Liver (tissue), 3 donors: Measurements from ENCODE around the gene CCNH.

Source experiments
- GABPA ChIP-seq, 2 donors: IDR thresholded peaks in 1 of 2; conservative IDR thresholded peaks in 1 of 2; 2 replicates each; pipeline ENCODE4 v1.6.1; 2016; ENCODE audit warnings: antibody characterized with exemption in 2 of 2, mild to moderate bottlenecking in 1 of 2, moderate library complexity in 1 of 2
- JUND ChIP-seq, 2 donors: IDR thresholded peaks; 2 replicates each; pipeline ENCODE4 v1.6.1; 2016; ENCODE audit warnings: antibody characterized with exemption in 2 of 2
- NR2F2 ChIP-seq: IDR thresholded peaks from 2 replicates; pipeline ENCODE4 v1.6.1; 2016; ENCODE audit warnings: antibody characterized with exemption
- RAD21 ChIP-seq, 2 donors: IDR thresholded peaks; 2 replicates each; pipeline ENCODE4 v1.6.1; 2016; ENCODE audit warnings: antibody characterized with exemption in 2 of 2, mild to moderate bottlenecking in 2 of 2
- SP1 ChIP-seq: IDR thresholded peaks from 2 replicates; pipeline ENCODE4 v1.6.1; 2018; ENCODE audit warnings: antibody characterized with exemption, mild to moderate bottlenecking
- YY1 ChIP-seq: IDR thresholded peaks from 2 replicates; pipeline ENCODE4 v1.6.1; 2016; ENCODE audit warnings: antibody characterized with exemption, mild to moderate bottlenecking
- TF ChIP-seq, protein P1 (sequence below): fragments of 150-350 bp; IDR thresholded peaks from 2 replicates; pipeline ENCODE4 v1.5.1; 2017; ENCODE audit warnings: improper control_type of control experiment, low read depth, low read length; ENCODE audit not compliant: missing input control
- TF ChIP-seq, protein P2 (sequence below): IDR thresholded peaks from 2 replicates; pipeline ENCODE4 v1.6.1; 2016; ENCODE audit warnings: antibody characterized with exemption, mild to moderate bottlenecking
- TF ChIP-seq, protein P3 (sequence below): IDR thresholded peaks from 2 replicates; pipeline ENCODE4 v1.6.1; 2016; ENCODE audit warnings: antibody characterized with exemption
- TF ChIP-seq, protein P4 (sequence below): IDR thresholded peaks from 2 replicates; pipeline ENCODE4 v1.6.1; 2016; ENCODE audit warnings: antibody characterized with exemption
- TF ChIP-seq, protein P5 (sequence below): IDR thresholded peaks from 2 replicates; pipeline ENCODE4 v1.6.1; 2016; ENCODE audit warnings: antibody characterized with exemption
- donor health status: healthy.
- donor health status: healthy.

DNA sequence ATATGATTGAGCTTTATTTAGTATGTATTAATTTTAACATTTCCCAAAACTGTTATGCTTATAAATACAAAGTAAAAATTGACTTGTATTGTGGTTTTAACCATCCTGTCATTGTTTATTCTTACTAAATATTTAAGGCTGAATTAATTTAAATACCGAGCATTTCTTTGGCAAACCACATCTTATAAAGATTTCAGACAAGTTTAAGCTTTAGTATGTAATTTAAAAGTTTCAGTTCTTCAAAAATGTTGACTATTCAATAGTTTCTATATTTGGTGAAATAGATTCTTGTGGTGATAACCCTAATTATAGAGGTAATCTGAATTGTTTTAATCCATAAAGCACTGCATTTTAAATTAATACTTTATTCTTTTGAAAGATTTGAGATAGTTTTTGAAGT lies 65.5 kb downstream of the CCNH start:
- TF ChIP-seq, protein P1, sequence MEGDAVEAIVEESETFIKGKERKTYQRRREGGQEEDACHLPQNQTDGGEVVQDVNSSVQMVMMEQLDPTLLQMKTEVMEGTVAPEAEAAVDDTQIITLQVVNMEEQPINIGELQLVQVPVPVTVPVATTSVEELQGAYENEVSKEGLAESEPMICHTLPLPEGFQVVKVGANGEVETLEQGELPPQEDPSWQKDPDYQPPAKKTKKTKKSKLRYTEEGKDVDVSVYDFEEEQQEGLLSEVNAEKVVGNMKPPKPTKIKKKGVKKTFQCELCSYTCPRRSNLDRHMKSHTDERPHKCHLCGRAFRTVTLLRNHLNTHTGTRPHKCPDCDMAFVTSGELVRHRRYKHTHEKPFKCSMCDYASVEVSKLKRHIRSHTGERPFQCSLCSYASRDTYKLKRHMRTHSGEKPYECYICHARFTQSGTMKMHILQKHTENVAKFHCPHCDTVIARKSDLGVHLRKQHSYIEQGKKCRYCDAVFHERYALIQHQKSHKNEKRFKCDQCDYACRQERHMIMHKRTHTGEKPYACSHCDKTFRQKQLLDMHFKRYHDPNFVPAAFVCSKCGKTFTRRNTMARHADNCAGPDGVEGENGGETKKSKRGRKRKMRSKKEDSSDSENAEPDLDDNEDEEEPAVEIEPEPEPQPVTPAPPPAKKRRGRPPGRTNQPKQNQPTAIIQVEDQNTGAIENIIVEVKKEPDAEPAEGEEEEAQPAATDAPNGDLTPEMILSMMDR = no peak
- TF ChIP-seq, protein P2, sequence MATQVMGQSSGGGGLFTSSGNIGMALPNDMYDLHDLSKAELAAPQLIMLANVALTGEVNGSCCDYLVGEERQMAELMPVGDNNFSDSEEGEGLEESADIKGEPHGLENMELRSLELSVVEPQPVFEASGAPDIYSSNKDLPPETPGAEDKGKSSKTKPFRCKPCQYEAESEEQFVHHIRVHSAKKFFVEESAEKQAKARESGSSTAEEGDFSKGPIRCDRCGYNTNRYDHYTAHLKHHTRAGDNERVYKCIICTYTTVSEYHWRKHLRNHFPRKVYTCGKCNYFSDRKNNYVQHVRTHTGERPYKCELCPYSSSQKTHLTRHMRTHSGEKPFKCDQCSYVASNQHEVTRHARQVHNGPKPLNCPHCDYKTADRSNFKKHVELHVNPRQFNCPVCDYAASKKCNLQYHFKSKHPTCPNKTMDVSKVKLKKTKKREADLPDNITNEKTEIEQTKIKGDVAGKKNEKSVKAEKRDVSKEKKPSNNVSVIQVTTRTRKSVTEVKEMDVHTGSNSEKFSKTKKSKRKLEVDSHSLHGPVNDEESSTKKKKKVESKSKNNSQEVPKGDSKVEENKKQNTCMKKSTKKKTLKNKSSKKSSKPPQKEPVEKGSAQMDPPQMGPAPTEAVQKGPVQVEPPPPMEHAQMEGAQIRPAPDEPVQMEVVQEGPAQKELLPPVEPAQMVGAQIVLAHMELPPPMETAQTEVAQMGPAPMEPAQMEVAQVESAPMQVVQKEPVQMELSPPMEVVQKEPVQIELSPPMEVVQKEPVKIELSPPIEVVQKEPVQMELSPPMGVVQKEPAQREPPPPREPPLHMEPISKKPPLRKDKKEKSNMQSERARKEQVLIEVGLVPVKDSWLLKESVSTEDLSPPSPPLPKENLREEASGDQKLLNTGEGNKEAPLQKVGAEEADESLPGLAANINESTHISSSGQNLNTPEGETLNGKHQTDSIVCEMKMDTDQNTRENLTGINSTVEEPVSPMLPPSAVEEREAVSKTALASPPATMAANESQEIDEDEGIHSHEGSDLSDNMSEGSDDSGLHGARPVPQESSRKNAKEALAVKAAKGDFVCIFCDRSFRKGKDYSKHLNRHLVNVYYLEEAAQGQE = no peak
- TF ChIP-seq RAD21 (IDR thresholded peaks at IDR 0.05) = no peak
- TF ChIP-seq, protein P3, sequence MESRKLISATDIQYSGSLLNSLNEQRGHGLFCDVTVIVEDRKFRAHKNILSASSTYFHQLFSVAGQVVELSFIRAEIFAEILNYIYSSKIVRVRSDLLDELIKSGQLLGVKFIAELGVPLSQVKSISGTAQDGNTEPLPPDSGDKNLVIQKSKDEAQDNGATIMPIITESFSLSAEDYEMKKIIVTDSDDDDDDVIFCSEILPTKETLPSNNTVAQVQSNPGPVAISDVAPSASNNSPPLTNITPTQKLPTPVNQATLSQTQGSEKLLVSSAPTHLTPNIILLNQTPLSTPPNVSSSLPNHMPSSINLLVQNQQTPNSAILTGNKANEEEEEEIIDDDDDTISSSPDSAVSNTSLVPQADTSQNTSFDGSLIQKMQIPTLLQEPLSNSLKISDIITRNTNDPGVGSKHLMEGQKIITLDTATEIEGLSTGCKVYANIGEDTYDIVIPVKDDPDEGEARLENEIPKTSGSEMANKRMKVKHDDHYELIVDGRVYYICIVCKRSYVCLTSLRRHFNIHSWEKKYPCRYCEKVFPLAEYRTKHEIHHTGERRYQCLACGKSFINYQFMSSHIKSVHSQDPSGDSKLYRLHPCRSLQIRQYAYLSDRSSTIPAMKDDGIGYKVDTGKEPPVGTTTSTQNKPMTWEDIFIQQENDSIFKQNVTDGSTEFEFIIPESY = no peak
- TF ChIP-seq GABPA (IDR thresholded peaks at IDR 0.05 in 1 of 2, conservative IDR thresholded peaks at IDR 0.05 in 1 of 2) = no peak
- TF ChIP-seq, protein P4, sequence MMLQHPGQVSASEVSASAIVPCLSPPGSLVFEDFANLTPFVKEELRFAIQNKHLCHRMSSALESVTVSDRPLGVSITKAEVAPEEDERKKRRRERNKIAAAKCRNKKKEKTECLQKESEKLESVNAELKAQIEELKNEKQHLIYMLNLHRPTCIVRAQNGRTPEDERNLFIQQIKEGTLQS = no peak
- no peak for TF ChIP-seq JUND (IDR thresholded peaks at IDR 0.05)
- TF ChIP-seq YY1 = no peak
- TF ChIP-seq SP1 = no peak
- TF ChIP-seq, protein P5, sequence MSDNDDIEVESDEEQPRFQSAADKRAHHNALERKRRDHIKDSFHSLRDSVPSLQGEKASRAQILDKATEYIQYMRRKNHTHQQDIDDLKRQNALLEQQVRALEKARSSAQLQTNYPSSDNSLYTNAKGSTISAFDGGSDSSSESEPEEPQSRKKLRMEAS = no peak
- no peak for TF ChIP-seq NR2F2
